Stimulated activated CD8-positive, alpha-beta memory T cell treated with anti-CD3 and anti-CD28 coated beads, Interleukin-7, amount 100 ng/mL, for 1 hour (primary cell): Measurements from ENCODE around the gene SLC9A9.
"Not testable (repeated sequence)": the region's sequence is repeated elsewhere in the genome, so short reads cannot be mapped to it uniquely, and the experiment has no call there.

Experiments
- DNase-seq, 2 donors: peaks; one replicate each; pipeline ENCODE4 v3.0.0-alpha.2; 2020; ENCODE audit warnings: low read depth in 2 of 2

The SLC9A9 gene

DNA sequence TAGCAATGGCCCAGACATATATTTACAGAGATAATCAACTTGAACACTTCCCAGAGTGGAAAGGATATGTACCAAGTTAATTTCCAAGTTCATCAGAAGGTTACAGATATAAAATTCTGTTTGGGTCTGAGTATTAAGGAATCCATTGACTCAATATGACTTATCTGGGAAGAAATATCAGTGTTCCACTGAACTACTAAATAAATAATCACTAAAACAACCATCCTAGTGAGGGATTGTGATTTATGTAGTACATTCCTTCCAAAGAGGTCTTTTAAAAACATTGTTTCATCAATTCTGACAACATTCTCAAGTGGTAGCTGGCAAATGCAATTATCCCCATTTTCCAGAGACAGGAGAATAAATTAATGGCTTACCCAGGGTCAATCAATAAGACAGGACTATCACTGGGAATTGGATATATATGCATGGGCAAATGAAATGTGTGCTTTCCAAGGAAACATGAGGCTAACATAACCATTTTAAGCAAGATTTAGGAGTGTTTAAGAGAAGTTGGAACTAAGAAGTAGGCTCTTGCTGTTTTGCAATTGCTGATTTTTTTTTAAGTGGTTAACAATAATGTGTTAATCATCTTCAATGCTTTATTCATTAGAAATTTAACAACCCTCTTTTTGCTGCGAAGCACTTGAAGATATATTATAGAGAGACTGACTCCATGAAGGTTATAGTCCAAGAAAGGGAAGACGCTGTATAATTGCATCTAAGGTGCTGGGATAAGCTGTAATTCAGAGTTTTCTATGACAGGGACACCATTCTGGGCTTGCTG is 37.9 kb downstream of the SLC9A9 start:
- DNase-seq = no peak

DNA sequence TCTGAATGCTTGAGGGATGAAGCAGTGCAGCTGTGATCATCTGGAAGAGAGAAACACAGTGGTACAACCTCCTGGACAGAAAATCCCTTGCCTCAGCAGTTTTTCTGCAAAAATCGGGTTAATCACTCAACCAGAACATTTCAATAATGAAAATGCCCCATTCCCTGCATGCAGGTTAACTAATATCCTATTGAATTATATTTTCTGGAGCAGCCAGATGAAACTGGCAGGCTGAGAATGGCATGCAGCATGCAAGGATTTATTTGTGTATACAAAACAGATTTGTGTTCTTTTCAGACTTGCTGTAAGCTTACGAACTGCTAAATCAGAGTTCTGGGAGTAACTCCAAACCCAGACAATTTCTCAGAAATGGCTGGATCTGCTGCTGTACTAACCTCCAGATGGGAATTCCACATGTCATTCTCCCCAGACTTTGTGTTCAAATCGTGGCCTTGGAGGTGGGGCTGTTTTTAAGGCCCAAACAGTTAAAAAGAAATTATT is 39.1 kb downstream of the SLC9A9 start:
- DNase-seq = no peak

DNA sequence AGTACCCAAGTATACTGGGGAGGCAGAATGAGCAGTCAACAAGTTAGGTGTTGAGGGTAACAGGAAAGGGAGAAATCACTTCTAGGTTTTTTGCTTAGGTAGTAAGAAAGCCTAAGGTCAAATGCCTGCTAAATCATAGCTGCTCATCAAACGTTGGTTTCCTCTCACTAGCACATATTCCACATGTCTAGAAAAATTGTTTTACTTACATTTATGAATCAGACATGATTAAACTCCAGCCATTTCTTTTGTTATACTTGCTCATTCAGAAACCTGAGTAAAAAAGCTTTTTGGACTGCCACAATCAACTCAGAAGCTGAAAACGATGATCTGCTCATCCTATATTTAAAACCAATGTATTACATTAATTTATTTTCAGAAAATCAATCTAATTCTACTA is 40.2 kb downstream of the SLC9A9 start:
- no peak for DNase-seq

DNA sequence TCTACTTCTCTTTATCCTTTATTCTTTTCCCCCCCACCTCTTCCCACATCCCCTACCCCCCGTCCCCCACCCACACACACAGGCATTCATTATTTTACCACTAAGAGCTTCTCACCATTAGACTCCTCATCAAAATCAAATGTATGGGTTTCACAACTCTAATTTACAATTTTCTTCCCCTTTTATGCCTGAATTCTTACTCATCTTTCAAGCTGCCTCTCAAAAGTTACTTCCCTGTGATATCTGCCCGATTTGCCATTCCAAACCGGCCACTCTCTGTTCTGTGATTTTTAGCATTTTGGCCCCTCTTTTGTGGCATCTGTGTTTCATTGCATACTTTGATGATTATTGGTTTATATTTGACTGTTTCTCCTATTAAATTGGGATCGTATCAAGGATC is 42.2 kb downstream of the SLC9A9 start:
- DNase-seq = no peak

DNA sequence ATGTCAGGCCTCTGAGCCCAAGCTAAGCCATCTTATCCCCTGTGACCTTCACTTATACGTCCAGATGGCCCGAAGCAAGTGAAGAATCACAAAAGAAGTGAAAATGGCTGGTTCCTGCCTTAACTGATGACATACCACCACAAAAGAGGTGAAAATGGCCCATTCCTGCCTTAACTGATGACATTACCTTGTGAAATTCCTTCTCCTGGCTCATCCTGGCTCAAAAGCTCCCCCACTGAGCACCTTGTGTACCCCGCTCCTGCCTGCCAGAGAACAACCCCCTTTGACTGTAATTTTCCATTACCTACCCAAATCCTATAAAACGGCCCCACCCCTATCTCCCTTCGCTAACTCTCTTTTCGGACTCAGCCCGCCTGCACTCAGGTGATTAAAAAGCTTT is 42.8 kb downstream of the SLC9A9 start:
- not testable (repeated sequence) for DNase-seq

DNA sequence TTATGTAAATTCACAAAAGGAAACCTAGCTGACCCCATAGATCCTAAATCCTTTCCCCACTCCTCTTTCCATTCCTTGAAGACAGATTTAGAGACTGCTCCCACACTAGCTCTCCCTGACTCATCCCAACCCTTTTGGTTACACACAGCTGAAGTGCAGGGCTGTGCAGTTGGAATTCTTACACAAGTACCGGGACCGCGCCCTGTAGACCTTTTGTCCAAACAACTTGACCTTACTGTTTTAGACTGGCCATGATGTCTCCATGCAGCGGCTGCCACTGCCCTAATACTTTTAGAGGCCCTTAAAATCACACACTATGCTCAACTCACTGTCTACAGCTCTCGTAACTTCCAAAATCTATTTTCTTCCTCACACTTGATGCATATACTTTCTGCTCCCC is 47.2 kb downstream of the SLC9A9 start:
- DNase-seq = not testable (repeated sequence)

DNA sequence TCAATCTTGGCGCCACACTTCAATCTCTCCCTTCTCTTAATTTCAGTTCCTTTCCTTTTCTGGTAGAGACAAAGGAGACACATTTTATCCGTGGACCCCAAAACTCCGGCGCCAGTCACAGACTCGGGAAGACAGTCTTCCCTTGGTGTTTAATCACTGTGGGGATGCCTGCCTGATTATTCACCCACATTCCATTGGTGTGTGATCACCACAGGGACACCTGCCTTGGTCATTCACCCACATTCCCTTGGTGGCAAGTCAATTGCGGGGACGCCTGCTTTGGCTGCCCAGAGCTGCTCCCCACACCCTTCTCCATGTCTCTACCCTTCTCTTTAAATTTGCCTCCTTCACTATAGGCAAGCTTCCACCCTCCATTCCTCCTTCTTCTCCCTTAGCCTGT is 50.1 kb downstream of the SLC9A9 start:
- not testable (repeated sequence) for DNase-seq

DNA sequence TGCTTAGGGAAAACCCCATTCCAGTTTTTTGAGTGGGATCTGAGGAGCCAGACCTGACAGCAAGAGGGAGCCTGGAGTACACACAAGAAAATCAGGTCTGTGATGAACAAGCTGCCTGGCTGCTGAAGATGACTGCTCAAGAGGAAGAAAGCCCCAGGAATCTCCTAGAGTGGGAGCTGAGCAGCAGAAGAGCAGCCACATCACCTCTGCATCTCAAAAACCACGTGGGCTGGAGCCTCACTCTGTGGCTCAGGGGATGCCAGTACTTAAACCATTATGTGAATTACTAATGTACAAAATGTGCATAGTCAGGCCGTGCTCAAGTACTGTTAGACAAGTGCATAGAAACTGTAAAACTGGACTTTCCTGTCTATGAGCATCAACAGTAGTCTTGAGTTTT is 52.4 kb downstream of the SLC9A9 start:
- no peak for DNase-seq

DNA sequence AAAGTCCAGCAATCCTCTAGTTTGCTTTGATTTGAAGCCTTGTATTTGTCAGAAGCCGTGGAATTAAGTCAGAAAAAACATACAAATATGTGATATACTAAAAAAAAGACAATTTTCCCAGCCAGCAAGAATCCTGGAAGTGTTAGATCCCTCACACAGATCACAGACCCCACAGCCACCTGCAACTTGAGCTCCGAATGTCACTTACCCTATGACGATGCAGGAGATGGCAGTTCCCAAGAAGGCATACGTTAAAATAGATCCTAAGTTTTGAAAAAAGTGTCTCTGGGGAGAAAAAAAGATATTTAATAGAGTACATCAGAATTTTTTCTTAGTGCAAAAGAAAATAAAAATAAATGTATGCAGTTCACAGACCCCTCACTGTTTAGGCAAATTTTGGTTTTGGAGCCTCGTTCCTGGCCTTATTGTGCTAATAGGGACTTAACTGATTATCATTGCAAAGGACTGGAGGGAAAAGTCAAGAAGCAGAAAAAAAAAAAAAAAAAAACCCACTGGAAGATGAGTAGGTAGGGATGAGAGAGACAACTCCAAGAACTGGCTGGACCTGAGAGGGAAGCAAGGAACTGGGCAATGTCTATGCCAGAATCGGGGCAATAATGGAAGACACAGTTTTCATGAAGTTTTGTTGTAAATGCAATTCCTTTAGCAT is 53.3 kb downstream of the SLC9A9 start:
- DNase-seq = no peak

DNA sequence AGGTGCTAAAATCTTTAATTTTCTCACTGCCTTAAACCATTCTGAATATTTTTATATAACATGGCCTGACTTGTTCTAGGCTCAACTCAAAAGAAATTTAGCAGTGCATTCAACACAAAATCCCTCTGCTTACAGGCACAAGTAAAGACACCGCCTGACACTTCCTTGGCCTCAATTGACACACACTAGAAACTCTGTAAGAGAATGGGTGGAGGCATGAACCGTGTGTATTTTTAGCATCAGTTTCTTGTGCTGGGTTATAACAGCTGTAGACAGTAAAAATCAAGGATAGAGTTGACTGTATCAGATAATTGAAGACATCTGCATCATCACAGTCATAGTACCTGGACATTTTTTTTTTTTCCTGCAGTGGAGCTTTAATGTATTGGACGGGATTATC is 54.3 kb downstream of the SLC9A9 start:
- DNase-seq = no peak

DNA sequence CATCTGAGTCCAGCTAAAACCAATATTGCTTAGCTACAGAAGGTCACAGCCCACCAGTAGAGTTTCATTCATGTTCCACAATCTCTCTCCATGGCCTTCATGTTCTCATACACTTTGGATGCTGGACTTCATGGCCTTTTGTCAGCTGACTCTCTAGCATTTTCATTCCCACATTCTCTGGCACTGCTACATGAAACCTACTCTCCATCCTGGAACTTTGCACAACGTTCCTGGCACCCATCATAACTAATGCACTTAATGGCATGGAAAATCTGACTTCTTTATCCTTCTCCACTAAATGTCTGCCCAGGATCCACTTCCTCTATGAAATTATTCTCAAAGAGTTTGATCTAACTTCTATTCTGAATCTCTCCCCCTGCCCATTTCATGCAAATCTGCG is 56.9 kb downstream of the SLC9A9 start:
- DNase-seq = no peak

DNA sequence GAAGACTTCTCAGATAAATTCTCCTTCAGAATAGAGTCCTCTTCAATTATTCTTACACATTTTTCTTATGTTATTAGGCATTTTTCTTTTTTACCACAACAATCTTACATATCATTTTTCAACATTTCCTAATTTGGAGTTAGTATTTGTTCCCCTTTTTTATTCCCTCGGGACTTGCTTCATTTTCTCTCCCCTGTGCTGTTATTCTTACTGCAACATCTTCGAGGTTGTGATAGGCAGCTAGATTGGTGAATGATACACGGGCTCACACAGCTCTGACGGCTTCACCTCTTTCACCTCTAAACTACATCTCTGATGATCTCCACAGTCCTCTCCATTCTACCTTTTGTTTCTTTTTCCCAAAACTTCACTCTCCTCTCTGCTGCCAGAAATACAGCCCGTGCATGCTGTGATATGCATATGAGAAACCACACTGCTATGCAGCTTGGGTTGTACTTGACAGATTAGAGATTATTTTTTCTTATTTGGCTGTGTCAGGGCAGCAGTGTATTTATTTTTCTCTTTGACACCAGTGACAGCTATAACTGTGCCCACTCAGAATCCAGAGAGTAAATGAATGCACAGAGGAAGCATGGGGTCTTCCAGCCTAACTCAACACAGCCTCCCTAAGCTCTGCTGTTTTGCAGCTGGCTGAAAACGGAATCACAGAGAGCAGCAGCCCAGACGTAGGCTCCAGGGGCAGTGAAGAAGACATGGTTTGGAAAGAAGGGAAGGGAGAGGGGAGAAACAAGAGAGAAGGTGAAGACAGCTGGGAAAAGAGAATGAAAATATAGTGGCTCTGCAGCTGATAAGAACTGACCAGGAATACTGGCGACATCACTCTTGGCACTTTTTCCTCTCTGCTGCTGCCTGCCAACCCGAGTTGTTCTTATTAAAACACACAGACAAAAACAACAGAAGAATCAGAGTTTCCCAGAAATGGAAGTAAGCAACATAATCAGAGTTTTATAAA is 61.8 kb downstream of the SLC9A9 start:
- DNase-seq = no peak

DNA sequence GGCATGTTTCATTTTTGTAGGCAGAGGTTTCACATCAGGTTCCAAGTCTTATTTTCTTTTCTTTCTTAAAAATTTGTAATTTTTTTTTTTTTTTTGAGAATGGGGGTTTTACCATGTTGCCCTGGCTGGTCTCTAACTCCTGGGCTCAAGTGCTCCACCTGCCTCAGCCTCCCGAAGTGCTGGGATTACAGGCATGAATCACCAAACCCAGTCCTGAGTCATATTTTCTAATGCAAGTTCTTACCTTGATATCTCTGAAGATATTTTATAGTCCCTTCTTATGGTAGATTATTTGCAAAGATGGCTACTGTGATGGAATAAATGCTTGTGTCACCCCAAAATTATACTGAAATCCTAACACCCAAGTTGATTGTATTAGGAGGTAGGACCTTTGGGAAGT is 63.8 kb downstream of the SLC9A9 start:
- DNase-seq = no peak

DNA sequence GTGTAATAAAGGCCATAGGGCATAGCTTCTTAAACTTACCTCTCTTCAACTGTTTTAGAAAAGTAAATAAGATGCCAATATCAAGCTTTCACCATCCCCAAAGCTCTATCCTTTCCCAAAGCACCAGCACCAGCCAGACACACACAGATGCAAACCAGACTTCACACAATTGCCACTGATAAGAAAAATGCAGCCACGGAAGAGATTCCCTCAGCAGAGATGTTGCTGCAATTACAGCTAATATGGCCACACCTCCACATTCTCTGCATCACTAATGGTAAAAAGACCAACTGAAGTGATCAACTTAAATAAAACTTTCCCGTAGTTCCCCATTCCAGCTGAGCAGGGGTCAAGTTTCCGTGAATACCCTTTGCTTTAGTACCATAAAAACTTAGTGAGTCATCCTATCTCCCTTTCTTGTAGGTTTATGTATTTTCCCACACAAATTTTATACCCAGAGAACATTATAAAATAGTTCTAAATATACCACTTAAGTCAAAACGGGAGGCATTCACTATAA is 64.4 kb downstream of the SLC9A9 start:
- no peak for DNase-seq

DNA sequence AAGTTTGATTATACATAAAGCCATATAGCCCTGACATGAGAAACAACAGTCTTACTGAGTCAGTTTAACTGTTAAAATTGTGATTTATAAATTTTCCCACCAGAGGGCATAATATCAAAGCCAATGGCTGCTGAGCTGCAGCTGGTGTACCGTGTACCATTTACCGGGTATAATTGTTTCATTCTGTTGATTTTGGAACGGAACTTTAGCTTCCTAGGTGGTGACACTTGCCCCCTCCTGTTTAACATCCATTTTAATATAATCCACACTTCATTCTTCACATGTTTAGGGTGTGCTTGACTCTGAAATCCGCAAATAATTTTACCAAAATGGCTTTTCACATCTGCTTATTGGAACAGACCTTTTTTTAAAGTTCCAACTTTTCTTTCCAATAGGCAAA is 72.8 kb downstream of the SLC9A9 start:
- DNase-seq = no peak

DNA sequence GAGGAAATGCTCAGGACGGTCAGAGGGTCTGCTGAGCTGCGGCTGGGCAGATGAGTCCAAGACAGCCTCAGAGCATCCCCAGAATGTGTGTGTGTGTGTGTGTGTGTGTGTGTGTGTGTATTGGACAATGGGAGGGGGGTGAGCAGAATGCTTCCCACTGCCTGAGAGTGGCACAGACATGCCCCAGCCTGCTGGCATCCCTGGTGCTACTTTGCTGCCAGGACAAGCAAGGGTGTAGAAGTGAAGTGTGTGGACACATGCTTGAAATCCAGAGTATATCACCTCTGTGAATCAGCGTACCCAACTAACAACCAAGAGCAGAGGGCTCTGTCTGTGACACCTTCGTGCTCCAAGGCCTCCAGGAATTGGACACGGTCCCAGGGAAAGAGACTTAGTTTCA is 76.3 kb downstream of the SLC9A9 start:
- DNase-seq = no peak

DNA sequence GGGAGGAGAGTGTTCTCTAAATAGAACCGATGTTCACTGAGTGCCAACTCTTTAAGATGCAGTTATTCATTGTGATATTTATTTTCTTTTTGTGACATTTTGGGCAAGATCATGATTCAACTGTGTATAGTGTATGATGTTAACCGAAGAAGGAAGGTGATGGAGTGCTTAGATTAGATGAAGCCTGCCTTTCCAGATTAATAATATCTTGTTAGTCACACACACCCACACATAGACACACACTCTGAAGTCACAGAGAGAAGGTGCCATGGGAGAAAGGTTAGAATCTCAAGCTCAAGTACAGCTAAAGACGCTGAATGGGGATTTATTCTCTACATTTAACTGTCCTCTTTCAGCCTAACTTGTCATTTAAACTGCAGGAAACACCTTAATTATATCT is 77.0 kb downstream of the SLC9A9 start:
- no peak for DNase-seq

DNA sequence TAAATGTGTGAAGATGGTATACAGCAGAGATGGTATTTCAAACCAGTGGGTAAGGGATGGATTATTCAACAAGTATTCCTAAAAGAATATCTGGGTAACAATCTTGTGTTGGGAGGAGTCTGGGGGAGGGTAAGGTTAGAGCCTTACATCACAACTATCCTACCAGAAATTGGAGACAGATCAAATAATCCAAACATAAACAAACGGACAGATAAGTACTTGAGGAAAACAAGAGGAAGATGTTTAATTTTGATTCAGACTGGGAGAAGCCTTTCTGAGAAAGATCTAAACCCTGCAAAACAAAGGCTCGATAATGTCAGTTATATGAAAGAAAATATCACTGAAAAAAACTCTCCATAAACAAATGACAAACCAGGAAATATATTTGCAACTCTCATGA is 77.9 kb downstream of the SLC9A9 start:
- DNase-seq = no peak

DNA sequence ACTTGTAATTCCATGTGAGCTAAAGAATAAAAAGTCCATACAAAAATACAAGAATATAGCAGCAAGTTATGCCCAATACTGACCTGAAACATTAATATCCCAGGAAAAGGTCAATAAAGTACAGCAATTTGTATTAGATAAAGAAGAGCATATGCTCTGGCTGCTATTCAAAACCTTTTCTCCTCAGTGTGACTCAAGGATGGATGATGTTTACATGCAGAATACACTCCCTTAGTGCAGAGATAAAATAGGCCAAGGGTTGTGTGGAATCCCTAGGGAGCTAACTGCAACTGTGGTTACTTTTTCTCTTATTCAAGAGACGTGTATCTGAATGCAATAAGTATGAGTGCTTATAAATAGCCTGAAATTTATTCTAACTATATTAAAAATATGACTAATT is 78.7 kb downstream of the SLC9A9 start:
- DNase-seq = no peak

DNA sequence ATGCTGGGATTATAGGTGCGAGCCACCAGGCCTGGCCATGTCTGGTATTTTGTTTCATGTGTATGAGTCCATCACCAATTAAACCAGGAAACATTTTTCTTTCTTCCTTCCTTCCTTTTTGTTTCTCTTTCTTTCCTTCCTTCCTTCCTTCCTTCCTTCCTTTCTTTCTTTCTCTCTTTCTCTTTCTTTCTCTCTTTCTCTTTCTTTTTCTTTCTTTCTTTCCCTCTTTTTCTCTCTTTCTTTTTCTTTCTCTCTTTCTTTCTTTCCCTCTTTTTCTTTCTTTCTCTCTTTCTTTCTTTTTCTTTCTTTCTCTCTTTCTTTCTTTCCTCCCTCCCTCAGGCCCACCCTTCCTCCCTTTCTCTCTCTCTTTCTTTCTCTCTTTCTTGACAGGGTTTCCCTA is 83.4 kb downstream of the SLC9A9 start:
- DNase-seq = no peak

DNA sequence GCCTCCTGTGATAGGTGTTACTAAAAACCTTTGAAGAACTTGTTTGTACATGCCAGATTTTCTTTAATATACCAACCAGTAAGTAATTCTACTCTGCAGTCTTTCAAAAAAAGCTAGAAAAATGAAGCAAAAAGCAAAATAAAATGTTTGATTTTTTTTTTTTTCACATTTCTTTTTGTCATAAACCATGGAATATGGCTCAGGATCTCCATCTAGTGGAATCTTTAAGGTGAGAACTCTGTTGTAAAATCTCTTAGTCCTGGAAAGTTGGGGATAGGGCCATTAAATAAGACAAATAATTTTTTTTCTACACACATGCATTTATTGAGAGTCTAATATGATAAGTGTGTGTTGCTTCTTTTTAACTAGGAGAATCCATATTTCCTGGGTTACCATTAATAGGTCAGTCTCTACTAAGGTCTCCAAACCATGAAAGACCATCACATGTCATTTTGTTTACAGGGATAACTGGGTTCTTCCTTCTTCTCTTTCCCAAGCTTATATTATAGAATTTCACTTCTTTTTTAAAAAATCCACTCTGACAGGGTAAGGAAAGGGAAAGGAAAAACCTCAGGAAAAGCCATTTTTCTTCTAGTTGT is 84.6 kb downstream of the SLC9A9 start:
- no peak for DNase-seq

DNA sequence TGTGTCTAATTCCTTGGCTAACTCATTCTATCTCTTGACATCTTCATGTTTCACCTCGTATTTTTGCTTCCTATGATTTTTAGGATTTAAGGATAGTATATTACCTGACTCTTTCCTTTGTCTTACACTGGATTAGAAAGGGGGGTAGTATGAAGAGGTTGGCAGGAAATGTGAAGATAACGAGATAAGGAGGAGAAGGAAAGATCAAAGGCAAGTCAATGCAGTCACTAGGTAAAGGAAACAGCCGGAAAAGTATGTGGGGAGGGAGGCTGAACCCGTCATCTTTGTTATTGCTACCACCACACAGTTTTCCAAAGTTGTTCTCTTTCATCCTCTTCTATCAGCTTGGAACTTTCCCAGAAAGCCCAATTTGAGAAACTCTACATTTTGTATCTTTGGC is 90.6 kb downstream of the SLC9A9 start:
- DNase-seq = no peak
